Skin of body (tissue), 2 donors: Measurements from ENCODE around the gene TMEM271. TPM values are rescaled to one million over a fixed set of nuclear protein-coding genes. Genes with fewer than 3 reads are reported as not detected.

ENCODE experiments used
- DNase-seq: peaks from one replicate; lab custom pipeline; 2025; lab: John Stamatoyannopoulos, UW
- total RNA-seq: library from RNA; depleted of rRNA; stranded (reverse); fragments of >200 nt; gene quantifications from one replicate; pipeline ENCODE4 v1.2.3, GENCODE V29; 2014

Gene TMEM271
- total RNA-seq = 0.30 TPM

DNA sequence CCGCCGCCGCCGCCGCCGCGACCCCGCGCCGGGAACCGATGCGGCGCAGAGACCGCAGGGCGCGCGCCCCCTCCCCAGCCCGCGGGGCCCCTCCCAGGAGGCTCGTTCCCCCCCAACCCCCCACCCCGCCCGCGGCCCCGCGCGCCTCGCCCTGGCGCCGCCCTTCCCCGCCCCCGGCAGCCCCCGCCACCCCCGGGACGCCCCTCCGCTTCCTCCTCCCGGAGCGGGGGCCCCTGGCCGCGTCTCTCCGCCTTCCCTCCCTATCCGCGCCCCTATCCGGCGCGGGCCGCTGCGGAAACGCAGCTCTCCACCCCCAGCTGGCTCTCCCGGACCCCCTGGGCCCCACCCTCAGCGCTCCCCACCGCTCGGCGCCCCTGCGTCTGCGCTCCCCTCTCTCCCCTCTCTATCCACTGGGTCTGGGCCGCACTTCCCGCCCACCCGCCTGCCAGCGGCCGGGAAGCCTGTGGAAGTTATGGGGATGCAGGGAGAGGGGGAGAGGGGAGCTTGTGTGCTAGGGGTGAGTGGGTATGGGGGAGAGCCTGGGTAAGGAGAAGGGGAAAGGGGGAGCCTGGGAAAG lies at the start of gene TMEM271:
Gene TMEM271, minus strand, starts transcription at position 51 of the 577 bp plus-strand sequence. CDS start 233 bp downstream, outside the sequence.
- DNase-seq = no peak

- DNase-seq = no peak
Measured at GRCh38 chr4:625631-626161, 49.6 kb upstream of the TMEM271 start.

DNA sequence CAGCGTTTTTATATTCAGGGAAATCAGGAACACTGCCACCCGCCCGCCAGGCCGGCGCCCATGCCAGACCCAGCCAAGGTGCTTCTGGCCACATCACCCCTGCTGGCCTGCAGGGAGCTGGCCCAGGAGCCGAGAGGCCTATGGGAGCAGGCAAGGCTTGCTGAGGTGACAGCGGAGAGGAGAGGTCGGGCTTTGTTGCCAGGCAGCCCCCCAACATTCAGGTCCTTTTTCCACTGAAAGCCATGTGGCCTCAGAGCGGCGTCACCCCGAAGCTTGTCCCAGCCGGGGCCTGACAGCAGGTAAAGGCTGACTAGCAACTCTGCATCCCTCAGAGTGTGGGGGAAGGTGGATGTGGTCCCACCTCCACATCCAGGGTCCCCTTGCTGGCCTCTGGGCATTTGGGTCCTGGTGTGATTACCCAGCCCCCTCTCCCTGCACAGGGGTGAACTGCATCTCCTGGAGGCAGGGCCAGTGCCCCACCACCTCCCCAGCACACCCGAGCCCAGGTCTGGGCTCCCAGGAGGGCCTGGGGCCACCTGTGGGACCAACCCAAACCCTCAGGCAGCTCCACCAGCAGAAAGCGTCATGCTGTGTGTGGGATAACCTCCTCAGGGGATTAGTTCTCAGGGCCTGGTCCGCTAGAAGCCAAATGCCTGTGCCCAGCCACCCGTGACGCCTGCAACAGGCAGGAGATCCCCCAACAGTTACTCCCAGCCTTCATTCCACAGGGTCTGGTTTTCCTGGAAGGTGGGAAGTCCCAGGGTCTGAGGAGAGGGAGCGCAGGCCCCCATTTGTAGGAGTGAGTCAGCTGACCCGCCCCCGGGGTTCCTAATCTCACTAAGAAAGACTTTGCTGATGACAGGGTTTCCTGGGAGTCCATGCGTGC lies 48.9 kb upstream of the TMEM271 start, which contains the start of gene PDE6B:
Gene PDE6B, plus strand, starts transcription at position 869 of the 886 bp plus-strand sequence. CDS start 54 bp downstream, outside the sequence.
- DNase-seq = no peak

- DNase-seq = no peak
Measured at GRCh38 chr4:623914-624566, 47.9 kb upstream of the TMEM271 start.

- no peak for DNase-seq
Measured at GRCh38 chr4:622996-623913, 47.2 kb upstream of the TMEM271 start.

DNA sequence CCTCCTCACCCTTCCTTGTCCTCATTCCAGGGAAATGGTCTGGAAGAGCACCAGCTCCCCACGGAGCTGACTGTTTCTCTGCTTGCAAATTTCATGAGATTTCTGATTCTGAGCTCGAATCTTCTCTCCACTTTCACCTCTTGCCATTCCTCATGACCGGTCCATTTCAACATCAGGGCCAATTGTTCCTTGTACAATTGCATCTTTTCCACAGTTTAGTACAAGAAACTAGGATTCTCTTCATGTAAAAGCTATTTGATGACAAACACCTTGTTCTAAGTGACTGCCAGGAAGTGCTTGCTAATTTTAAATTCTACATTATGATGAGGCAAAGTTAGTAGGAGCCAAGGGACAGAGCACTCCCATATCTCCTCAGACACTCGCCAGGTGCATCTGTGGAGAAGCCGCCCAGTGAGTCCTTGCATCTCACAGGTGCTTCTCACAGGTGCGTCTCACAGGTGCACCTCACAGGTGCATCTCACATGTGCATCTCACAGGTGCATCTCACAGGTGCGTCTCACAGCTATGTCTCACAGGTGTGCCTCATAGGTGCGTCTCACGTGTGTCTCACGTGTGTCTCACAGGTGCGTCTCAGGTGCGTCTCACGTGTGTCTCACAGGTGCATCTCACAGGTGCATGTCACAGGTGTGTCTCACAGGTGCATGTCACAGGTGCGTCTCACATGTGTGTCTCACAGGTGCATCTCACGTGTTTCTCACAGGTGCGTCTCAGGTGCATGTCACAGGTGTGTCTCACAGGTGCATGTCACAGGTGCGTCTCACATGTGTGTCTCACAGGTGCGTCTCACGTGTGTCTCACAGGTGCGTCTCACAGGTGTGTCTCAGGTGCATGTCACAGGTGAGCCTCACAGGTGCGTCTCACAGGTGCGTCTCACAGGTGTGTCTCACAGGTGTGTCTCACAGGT lies 46.2 kb upstream of the TMEM271 start:
- DNase-seq = peak; percentile 24

DNA sequence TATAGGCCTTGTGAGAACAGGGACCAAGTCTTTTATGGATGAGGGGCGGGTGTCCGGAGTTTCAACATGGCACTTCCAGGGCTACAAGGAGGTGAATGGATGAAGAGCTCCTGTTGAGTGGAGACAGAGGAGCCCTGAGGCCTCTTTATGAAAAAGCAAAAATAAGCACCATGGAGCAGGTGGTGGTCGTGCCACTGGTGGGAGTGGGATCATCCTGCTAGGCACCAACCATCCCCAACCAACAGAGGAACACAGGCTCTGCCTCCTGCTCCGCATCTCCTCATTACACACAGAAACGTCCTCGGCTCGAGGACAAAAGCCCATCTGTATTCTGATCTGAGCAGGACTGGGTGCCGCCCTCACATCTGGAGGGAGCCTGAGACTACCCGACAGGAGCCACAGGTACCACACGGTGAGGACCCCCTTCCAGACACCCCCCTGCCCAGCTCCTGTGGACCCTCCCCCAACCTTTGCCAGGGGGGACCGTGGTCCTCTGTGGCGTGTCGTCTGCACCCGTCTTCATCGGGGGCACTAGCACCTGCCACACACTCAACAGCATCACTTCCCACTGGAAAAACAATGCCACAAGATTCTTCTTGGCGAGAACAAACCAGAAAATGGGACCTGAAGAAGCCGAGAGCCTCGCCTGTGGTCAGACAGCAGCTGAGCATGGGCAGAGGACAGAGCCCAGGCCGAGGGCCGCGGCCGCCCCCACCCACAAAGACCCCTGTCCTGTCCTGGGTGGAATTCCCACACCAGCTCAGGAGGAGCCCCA lies 45.4 kb upstream of the TMEM271 start:
- no peak for DNase-seq

DNA sequence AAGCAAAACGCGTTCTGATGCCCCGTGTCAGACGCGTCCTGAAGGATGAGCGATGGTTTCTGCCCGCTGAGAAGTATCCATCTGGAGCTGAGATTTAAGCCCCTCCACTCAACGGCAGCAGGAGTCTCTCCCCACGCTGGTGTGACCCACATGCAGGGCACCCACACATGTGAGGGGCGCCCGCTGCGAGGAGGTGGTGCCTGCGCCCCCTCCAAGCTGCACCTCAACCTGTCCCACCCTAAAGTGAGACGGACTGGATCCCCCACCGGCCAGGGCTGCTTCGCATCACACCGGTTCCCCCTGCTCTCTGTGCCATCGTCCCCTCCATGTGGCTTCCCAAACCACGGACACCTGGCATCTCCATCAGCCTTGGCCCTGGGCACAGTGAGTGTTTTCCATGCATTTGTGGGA lies 44.8 kb upstream of the TMEM271 start:
- no peak for DNase-seq

DNA sequence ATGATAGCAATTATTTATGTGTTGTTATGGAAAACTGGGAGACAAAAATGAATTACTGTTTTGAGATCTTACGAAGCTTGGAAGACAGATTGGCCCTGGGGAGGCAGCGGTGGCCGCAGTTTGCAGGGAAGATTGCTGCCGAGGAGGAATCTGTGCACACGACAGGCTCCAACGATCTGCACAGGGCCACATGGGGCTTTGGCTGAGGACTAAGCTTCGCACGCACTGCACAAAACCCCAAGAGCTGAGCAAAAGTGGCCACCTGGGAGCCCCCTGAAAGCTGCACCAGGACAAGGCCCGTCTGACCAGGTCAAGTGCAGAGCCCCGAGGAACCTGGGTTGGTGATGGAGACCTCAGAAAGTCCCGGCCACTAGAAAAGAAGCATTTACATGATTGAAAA lies 44.1 kb upstream of the TMEM271 start:
- no peak for DNase-seq

DNA sequence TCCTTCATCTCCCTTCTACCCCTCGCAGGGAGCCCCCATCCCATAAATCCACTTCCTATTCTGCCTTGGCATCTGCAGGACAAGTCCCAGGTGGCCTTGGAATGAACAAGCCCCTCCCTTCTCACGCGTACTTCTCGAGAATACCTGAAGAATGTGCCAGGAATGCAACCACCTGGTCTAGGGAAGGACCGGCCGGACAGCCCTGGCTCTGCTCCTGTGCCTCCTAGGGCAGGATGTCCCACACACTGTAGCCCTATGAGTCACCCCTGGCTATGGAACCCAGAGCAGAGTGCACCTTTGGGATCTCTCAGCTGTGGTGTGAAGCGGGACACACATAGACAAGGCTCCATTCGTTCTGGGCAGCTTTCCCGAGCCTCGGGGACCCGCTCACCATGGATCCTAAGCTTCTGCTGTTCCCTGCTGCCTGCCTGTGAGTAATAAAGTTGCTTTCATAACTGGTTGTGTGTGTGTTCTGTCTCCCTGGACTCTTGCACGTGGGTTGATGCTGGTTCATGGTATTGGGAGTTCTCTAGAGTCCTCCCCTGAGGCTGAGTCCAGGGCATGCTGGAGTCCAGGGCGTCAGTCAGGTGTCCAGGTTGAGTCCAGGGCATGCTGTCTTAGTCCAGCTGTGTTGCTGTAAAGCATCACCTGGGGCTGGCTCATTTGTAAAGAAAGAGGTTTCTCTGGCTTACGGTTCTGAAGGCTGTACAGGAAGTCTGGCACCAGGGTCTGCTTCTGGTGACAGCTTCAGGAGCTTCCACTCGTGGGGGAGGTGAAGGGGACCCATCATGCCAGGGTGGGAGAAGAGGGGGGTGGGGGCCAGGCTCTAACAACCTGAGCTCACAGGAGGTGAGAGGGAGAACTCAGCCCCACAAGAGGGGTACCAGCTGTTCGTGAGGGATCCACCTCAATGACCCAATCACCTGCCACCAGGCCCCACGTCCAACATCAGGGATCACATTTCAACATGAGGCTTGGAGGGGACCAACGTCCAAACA lies 41.8 kb upstream of the TMEM271 start:
- no peak for DNase-seq

DNA sequence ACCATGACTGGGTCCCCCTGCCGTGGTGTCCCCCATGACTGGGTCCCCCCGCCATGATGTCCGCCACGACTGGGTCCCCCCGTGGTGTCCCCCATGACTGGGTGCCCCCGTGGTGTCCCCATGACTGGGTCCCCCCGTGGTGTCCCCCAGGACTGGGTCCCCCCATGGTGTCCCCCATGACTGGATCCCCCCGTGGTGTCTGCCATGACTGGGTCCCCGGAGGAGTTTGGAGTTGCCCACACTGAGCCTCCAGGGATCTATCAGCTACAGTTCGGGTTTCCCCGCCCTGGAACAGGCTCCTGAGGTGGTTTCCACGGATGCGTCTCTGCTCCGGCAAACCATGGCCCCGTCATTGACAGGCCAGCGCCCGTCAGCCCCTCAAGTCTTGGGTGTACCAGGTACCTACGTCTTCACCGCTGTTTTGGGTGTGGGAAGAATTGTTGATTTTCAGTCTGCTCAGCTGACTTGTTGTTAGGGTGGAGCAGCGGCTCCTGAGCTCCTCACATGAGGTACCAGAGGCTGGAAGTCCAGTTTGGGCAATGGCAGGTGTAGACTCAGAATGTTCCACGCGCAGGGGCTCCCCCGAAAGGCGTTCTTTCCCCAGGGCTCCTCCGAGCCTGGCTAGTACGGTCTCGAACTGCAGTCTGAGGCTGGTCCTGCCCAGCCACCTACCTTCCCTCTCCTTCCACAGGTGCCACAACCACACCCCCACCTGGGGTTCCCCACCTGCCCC lies 41.0 kb upstream of the TMEM271 start:
- DNase-seq = no peak

DNA sequence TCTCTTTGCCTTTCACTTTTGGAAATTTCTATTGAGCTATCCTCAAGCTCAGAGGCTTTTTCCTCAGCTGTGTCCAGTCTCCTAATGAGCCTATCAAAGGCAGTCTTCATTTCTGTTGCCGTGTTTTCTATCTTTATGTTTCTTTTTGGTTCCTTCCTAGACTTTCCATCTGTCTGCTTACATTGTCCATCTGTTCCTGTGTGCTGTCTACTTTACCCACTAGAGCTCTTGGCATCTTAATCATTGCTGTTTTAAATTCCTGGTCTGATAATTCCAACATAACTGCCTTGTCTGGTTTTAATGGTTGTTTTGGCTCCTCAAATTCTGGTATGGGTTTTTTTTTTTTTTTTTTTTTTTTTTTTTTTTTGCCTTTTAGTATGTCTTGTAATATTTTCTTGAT lies 40.0 kb upstream of the TMEM271 start:
- DNase-seq = no peak

- DNase-seq = no peak
Measured at GRCh38 chr4:613126-613525, 37.0 kb upstream of the TMEM271 start.

- DNase-seq = no peak
Measured at GRCh38 chr4:612749-613125, 36.6 kb upstream of the TMEM271 start.

DNA sequence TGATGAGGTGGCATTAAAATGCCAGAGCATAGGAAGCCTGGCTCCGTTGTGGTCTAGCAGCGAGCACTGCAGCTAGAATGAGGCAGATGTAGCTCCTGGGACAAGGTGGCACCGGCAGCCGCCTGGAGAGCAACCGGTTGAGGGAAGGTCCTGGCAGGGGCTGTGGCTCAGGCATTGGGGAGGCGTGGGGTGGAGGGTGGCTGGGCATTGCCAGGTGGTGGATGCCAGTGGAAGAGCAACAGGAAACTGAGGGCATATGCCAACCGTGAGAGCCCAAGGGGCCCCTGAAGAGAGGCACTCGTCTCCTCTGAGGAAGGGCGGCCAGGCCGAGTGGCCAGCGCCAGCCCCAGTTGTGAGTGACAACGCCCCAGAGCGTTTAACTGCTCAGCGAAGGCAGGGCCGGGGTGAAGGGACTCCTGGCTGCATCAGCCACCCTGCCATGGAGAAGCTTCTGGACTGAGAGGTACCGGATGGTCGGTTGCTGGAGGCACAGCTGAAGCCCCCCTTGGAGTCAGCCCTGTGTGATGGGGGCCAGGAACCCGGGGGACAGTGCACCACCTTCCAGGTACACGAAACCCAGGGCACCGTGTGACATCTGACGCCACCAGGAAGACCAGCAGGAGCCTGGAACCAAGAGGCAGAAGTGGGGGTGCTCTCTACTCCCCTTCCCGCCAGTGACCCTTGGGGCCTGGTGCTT lies 36.1 kb upstream of the TMEM271 start:
- no peak for DNase-seq
